ENCODE data around the gene ATP1B1. TPM values are rescaled to one million over a fixed set of nuclear protein-coding genes. Genes with fewer than 3 reads are reported as not detected.

Gene ATP1B1
- total and polyA plus RNA-seq, 2 of the 13 experiments (the other 11 are each of a cell fraction or from before 2014, with no cell fraction given), result 134 to 135 TPM

DNA sequence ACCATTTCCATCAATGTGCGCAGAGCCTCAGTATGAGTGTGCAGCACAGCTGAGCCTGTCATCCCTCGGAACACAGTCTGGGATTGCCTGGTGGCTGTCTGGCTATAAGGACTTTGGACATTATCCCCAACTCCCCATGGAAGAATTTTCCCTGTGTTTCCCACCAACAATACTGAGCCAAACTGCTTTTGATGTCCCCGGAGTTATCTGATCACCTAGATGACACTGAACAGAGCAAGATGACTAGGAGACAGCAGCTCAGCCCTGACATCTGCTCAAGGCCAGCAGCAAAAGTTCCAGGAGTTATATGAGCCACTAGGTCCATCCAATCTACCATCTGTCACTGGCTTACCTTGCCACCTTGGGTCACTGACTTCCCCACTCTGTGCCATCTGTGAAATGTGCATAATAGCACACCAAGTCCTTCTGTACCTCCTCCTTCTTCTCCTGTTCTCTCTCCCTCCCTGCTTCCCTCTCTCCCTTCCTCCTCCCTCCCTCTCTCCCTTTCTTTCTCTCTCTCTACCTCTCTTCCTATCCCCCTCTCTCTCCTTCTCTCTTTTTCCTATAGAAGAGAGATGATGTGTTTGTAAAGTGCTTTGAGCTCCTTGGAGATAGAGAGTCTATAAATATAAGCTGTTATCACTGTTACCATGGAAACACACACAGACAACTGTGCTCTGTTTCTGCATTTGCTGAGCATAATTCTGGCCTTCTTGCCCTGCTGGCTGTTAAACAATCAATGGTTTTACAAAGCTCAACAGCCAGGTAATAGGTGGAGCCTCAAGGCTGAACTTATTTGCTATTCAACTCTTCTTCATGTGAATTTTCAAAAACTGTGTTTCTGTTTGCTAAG lies 19.7 kb upstream of the ATP1B1 start (continued):
- TF ChIP-seq SIN3B (IDR thresholded peaks at IDR 0.05; ENCODE audit: low read length) (no peak), ZNF652 (CRISPR knock-in tag; IDR thresholded peaks at IDR 0.05; ENCODE audit: borderline replicate concordance, low read depth) (no peak), ZSCAN29 (CRISPR knock-in tag; conservative IDR thresholded peaks at IDR 0.05) (no peak), ZNF850 (CRISPR knock-in tag; conservative IDR thresholded peaks at IDR 0.05) (no peak), ZNF205 (CRISPR knock-in tag; IDR thresholded peaks at IDR 0.05) (0 out of 2 replicates have a peak, but pooled peaks have one; percentile 20), JDP2 (CRISPR knock-in tag; IDR thresholded peaks at IDR 0.05; ENCODE audit: borderline replicate concordance) (no peak), ZNF441 (CRISPR knock-in tag; IDR thresholded peaks at IDR 0.05; ENCODE audit: borderline replicate concordance) (no peak), ZNF503 (CRISPR knock-in tag; IDR thresholded peaks at IDR 0.05) (no peak), FOXO1 (CRISPR knock-in tag; IDR thresholded peaks at IDR 0.05) (peak; percentile 54; the same call in 1 of the 2 replicates), SOX13 (IDR thresholded peaks at IDR 0.05) (no peak), SOX13 (CRISPR knock-in tag; conservative IDR thresholded peaks at IDR 0.05 in 1 of 2, IDR thresholded peaks at IDR 0.05 in 1 of 2) (peak in 1 of 2 experiments; percentile 52; a peak in 2 of 4 replicates), JUND (CRISPR knock-in tag; IDR thresholded peaks at IDR 0.05) (no peak), CBX2 (IDR thresholded peaks at IDR 0.05; ENCODE audit: low read depth, low read length) (no peak), CBX2 (CRISPR knock-in tag; IDR thresholded peaks at IDR 0.05; ENCODE audit: low read depth) (no peak), ZMYM2 (CRISPR knock-in tag; IDR thresholded peaks at IDR 0.05) (no peak), ZNF800 (CRISPR knock-in tag; IDR thresholded peaks at IDR 0.05) (no peak), ZMYM3 (CRISPR knock-in tag; IDR thresholded peaks at IDR 0.05) (0 out of 2 replicates have a peak, but pooled peaks have one; percentile 28), ZNF550 (CRISPR knock-in tag; IDR thresholded peaks at IDR 0.05; ENCODE audit: borderline replicate concordance) (no peak), HNRNPUL1 (IDR thresholded peaks at IDR 0.05; ENCODE audit: low read depth, low read length) (no peak), ZNF576 (CRISPR knock-in tag; IDR thresholded peaks at IDR 0.05) (no peak)
- TF ChIP-seq, protein P1, sequence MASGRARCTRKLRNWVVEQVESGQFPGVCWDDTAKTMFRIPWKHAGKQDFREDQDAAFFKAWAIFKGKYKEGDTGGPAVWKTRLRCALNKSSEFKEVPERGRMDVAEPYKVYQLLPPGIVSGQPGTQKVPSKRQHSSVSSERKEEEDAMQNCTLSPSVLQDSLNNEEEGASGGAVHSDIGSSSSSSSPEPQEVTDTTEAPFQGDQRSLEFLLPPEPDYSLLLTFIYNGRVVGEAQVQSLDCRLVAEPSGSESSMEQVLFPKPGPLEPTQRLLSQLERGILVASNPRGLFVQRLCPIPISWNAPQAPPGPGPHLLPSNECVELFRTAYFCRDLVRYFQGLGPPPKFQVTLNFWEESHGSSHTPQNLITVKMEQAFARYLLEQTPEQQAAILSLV (CRISPR knock-in tag; IDR thresholded peaks at IDR 0.05; ENCODE audit: borderline replicate concordance), result no peak
- TF ChIP-seq, protein P2, sequence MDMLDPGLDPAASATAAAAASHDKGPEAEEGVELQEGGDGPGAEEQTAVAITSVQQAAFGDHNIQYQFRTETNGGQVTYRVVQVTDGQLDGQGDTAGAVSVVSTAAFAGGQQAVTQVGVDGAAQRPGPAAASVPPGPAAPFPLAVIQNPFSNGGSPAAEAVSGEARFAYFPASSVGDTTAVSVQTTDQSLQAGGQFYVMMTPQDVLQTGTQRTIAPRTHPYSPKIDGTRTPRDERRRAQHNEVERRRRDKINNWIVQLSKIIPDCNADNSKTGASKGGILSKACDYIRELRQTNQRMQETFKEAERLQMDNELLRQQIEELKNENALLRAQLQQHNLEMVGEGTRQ (IDR thresholded peaks at IDR 0.05; ENCODE audit: low read depth, low read length), result no peak
- TF ChIP-seq, protein P2 (CRISPR knock-in tag; IDR thresholded peaks at IDR 0.05; ENCODE audit: borderline replicate concordance), result no peak
